Measurements from ENCODE around the gene SESTD1.
"Not testable (repeated sequence)": the region's sequence is repeated elsewhere in the genome, so short reads cannot be mapped to it uniquely, and the experiment has no call there.

The SESTD1 gene

GRCh38 chr2:179240481-179241451, 23.9 kb downstream of the SESTD1 start:
- H3K27ac ChIP-seq, result no peak overlapping the region
- DNase-seq (ENCODE audit: low read depth, low spot score), result no peak

GRCh38 chr2:179239838-179240237, 24.8 kb downstream of the SESTD1 start:
- H3K27ac ChIP-seq, result peak overlapping the region; percentile 26
- no peak for DNase-seq (ENCODE audit: low read depth, low spot score)

GRCh38 chr2:179239195-179239594, 25.4 kb downstream of the SESTD1 start:
- no peak for DNase-seq (ENCODE audit: low read depth, low spot score)
- H3K27ac ChIP-seq, result peak overlapping the region; percentile 26

GRCh38 chr2:179238027-179238426, 26.6 kb downstream of the SESTD1 start:
- no peak overlapping the region for H3K27ac ChIP-seq
- no peak for DNase-seq (ENCODE audit: low read depth, low spot score)

GRCh38 chr2:179237209-179237946, 27.3 kb downstream of the SESTD1 start:
- H3K27ac ChIP-seq, result no peak overlapping the region
- no peak for DNase-seq (ENCODE audit: low read depth, low spot score)

- DNase-seq (ENCODE audit: low read depth, low spot score), result no peak
- no peak overlapping the region for H3K27ac ChIP-seq
These were observed 29.0 kb downstream of the SESTD1 start for GRCh38 chr2:179235463-179236108.

- DNase-seq (ENCODE audit: low read depth, low spot score), result no peak
- no peak overlapping the region for H3K27ac ChIP-seq
These were observed 29.9 kb downstream of the SESTD1 start for GRCh38 chr2:179234658-179235240.

GRCh38 chr2:179233626-179234430, 30.8 kb downstream of the SESTD1 start:
- DNase-seq (ENCODE audit: low read depth, low spot score), result no peak
- no peak overlapping the region for H3K27ac ChIP-seq

- no peak for DNase-seq (ENCODE audit: low read depth, low spot score)
- no peak overlapping the region for H3K27ac ChIP-seq
These were observed 31.5 kb downstream of the SESTD1 start for GRCh38 chr2:179233083-179233490.

- H3K27ac ChIP-seq, result no peak overlapping the region
- no peak for DNase-seq (ENCODE audit: low read depth, low spot score)
These were observed 37.7 kb downstream of the SESTD1 start for GRCh38 chr2:179226961-179227259.

- H3K27ac ChIP-seq, result no peak overlapping the region
- DNase-seq (ENCODE audit: low read depth, low spot score), result no peak
These were observed 38.2 kb downstream of the SESTD1 start for GRCh38 chr2:179226203-179226960.

- H3K27ac ChIP-seq, result no peak overlapping the region
- no peak for DNase-seq (ENCODE audit: low read depth, low spot score)
These were observed 40.3 kb downstream of the SESTD1 start for GRCh38 chr2:179224361-179224760.

- H3K27ac ChIP-seq, result no peak overlapping the region
- DNase-seq (ENCODE audit: low read depth, low spot score), result no peak
These were observed 42.6 kb downstream of the SESTD1 start for GRCh38 chr2:179222076-179222475.

GRCh38 chr2:179218848-179219594, 45.6 kb downstream of the SESTD1 start:
- peak; percentile 27 for DNase-seq (ENCODE audit: low read depth, low spot score)
- no peak overlapping the region for H3K27ac ChIP-seq

GRCh38 chr2:179214671-179215070, 50.0 kb downstream of the SESTD1 start:
- not testable (repeated sequence) for H3K27ac ChIP-seq; DNase-seq (ENCODE audit: low read depth, low spot score)

GRCh38 chr2:179211355-179211754, 53.3 kb downstream of the SESTD1 start:
- H3K27ac ChIP-seq, result no peak overlapping the region
- DNase-seq (ENCODE audit: low read depth, low spot score), result no peak

GRCh38 chr2:179208277-179208676, 56.4 kb downstream of the SESTD1 start:
- not testable (repeated sequence) for H3K27ac ChIP-seq; DNase-seq (ENCODE audit: low read depth, low spot score)

GRCh38 chr2:179207047-179207446, 57.6 kb downstream of the SESTD1 start:
- no peak overlapping the region for H3K27ac ChIP-seq

More at GRCh38 chr2:179207047-179207446, 57.6 kb downstream of the SESTD1 start:
- DNase-seq (ENCODE audit: low read depth, low spot score), result no peak
